HG03103 (cell line): Measurements from ENCODE around the gene OMA1.
A peak's percentile ranks its signal among the peaks of the same experiment; 100 is the strongest.
"Not testable (repeated sequence)": the region's sequence is repeated elsewhere in the genome, so short reads cannot be mapped to it uniquely, and the experiment has no call there.

Experiments
- ATAC-seq: cut with Tn5 transposase; IDR thresholded peaks from one replicate; pipeline ENCODE4 v1.9.1; 2021; ENCODE audit warnings: low read depth; ENCODE audit not compliant: unreplicated experiment

Gene OMA1

DNA sequence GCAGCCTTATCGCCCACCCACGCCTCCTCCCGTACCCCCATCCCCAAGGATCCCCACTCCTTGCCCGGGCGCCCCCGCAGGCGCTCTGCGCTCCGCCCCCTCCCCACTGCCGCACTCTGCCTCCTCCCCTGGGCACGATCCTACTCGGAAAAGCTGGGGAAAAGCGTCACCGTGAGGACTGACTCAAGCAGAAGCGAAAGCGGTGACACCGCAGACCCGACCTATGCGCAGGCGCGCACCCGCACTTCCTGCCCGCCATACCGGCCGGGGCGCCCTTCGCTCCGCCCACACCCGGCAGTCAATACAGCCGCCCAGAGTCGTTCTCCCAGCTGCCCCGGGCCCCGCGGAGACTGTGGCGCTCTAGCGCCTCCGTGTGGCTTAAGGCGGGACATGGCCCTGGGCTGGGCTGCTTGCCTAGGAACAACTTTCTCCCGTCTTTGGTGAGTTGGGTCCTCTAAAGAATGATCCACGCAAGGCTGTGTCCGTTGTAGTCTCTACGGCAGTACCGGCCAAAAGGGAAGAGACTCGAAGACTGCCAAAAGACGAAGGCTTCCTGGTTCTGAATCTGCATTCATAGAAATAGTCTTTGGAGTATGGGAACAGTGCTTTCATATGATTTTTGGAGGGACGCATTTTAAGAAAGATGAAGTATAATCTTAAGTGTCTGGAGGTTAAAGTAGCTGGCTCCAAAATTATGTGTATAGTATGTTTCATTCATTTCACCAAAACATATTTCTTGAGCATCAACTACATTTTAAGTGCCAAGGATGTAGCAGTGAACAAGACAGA, at the start of gene OMA1:
TSS of gene OMA1 (minus strand) at position 207 of the 789 bp plus-strand sequence. CDS start 7,432 bp downstream, outside the sequence.
- peak; percentile 96 for ATAC-seq

DNA sequence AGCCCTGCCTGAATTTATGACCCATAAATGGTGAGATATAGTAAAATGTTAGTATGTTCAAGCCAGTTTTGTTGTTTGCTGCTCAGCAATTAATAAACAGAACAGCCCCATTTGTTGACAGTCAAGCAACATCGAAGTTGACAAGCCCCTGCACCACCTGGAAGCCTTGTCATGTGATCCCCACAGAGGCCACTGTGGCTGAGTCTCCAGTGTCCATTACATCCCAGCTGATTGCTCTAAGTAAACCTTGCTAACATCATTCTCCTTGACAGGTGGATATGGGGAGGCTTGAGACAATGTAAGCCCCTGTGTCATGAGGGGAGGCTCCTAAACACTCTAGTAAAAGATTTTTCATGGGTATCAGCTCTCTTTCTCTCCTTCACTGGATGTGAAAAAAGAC, 48.0 kb upstream of the OMA1 start:
- ATAC-seq, result no peak

DNA sequence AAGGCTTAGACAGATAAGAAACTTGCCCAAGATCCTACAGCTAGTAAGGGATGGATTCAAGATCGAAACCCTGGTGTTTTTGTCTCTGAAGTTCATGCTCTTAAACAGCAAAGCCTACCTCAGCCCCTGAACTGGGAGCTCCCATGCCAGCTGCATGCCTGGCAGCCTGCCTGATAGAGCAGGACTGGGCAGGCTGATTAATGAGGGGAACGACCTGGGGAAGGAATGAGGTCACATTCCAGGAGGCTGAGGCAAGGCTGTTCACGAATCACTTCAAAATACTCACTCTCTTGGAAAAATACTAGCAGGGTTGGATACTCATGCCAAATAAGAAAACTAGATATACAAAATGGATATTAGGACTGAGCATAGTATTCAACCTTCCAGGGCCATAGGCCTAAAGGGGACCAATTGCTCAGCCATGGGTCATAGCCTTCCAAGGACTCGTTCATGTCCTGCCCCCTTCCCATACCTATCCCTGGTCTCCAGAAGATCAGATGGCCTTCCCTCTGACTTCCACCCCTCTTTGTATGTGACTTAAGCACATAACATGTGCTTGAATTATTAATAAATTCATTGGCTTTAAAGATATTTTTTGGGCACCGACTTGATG, 46.1 kb upstream of the OMA1 start:
- ATAC-seq, result no peak

DNA sequence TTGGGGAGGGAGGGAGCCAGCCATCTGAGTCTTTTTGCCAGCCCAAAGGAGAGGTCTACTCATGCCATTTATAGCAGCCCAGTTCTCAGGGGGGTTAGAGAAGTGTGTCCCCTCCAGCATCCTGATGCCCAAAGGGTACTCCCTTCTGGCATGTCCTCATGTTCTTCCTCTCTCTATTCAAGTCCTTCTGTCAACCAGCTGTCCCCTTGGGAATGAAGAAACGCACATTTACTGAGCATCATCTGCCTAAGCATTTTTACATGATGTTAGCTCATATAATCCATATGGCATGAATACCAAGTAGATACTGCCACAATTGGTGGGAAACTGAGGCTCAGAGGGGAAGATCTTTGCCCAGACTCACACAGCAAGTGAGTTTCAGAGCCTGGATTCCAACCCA, 45.3 kb upstream of the OMA1 start:
- no peak for ATAC-seq

DNA sequence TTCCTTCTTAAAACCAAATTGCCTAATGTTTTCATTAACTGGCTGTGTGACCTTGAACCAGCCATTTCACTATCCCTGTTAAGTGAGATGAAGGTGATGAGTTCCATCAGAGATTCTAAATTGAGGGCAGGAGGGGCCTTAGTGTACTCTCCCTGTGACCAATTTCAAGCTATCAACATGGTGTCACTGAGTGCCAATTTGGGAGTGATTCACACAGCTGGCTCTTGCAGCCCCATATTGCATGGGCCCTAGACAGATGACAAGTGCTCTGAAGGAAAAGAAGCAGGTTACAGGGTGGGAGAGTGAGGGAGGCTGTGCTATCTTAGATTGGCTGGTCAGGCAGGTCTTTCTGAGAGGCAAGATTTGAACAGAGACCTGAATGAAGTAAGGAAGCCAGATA, 43.5 kb upstream of the OMA1 start:
- ATAC-seq, result no peak

DNA sequence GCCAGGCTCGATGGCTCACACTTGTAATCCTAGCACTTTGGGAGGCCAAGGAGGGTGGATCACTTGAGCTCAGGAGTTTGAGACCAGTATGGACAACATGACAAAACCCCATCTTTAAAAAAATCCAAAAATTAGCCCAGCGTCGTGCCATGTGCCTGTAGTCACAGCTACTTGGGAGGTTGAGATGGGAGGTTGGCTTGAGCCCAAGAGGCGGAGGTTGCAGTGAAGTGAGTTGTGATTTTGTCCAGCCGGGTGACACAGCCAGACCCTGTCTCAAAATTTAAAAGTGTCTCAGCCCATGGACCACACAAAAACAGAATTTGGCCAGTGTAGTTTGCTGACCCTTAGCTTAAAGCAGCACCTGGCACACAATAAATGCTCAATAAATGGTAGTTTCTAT, 41.9 kb upstream of the OMA1 start:
- no peak for ATAC-seq

DNA sequence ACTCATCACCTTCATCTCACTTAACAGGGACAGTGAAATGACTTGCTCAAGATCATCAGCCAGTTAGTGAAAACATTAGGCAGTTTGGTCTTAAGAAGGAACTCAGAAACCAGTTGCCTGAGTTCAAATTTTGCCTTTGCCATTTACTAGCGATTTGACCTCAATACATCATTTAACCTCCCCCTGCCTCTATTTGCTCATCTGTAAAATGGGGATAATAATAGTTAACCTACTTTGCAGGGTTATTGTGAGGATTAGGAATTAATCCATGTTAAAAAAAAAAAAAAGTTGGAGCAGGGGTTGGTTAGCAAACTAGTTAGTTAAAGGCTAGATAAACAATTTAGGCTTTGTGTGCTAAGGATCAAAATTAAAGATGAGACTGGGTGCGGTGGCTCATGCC, 41.1 kb upstream of the OMA1 start:
- ATAC-seq, result no peak

DNA sequence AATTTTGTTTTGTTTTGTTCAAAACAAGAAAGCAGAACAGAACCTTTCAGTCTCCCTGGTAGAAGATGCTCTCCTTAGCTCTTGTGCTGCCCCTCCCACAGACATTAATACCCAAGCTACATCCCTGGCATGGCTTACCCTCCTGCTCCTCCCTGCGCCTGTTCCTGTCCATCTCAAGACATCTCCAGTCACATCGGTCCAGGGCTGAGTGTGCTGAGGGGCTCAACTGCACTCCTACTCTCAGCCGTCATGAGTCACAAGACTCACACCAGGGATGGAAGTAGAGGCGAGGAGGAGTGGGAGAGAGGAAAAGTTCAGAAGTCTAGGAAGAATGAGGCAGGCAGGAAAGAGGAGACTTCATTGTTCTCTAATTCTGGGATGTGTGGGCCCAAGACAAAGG, 39.7 kb upstream of the OMA1 start:
- no peak for ATAC-seq

DNA sequence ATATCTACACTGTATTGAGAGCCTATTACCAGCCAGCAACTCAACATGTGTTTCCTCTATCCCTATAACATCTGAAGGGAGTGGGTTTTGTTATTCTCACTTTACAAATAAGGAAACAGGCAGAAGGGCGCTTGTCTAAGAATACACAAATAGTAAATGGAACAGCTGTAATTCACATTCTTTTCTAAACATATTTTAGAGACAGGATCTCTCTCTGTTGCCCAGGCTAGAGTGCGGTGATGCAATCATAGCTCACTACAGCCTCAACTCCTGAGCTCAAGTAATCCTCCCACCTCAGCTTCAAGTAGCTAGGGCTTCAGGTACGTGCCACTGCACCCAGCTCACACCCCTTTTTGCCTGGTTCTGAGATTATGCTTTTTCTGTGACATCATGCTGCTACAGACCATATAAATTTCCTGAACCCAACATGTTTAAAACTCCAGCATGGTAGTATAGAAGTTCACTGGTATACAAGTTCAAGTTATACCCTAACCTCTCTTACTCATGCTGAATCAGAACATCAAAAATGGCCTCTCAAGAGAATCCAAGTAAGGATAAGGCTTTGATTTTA, 39.1 kb upstream of the OMA1 start:
- no peak for ATAC-seq

DNA sequence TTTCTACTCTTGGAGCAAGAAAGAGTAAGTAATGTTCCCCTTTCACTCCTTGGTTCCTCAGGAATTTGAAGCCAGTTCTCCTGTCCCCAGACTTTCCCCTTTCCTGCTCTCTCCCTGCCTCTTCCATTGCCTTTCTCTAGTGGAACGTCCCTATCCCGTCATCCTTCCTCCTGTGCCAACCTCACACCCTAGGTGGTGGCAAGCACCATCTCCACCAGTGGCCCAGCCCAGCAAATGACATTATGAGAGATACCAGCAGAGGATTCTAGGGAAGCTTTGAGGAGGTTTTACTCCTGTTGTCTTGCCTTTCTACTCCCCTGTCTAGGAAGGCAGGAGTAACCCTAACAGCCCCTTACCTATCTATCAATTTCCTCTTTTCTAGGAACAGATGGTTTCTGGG, 38.6 kb upstream of the OMA1 start:
- no peak for ATAC-seq

DNA sequence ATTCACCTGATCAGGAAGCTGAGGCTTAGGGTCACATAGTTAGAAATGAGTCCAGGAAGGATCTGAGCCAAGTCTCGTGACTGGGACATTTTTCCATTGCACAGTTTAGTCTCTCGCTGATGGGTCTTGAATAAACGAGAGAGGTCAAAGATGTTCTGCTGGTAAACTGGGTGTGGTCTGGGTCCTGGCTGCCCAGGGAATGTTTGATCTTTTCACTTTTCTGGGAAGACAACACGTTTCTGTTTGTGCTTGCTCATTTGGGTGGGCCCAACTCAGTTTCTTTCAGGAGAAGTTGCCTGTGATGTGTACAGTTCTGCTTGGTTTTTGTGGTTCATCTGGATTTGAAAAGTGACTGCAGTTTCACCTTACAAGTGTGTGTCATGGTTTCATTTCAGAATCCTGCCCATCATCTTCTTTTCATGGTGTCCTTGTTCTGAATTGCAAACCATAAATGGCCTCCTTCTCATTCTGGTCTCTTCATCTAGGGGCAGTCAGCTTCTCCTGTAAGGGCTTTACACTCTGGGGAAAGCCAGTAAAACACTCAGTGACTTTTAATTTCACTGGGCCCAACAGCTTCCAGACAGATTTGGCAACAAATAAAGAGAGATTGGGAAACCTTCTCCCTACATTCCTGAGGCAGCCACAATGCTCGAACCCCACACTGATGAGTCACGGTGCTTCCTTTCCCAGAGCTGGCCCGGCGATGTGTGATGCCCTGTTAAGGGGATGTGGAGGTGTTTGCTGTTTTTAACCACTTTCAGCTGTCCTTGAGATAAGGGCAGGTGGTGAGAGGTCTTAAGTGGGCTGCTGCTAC, 37.8 kb upstream of the OMA1 start:
- ATAC-seq, result peak; percentile 76

DNA sequence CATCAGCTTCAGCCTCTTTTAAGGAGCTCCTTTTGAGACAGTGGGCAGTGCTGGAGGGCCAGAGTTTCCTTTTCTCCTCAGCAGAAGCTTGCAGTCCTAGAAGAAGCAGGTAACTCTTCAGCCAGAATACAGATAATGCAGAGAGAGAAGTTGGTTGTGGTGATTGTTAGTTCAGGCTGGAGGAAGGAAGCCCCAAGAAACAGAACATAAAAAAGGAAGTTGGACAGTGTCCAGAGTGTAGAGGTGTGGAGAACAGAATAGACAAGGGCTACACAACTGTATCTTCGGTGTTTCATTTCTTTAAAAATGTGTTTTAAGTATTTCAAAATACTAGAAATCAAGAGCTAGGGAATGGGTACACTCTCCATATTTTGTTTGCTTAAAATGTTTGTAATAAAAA, 37.0 kb upstream of the OMA1 start:
- peak; percentile 41 for ATAC-seq

DNA sequence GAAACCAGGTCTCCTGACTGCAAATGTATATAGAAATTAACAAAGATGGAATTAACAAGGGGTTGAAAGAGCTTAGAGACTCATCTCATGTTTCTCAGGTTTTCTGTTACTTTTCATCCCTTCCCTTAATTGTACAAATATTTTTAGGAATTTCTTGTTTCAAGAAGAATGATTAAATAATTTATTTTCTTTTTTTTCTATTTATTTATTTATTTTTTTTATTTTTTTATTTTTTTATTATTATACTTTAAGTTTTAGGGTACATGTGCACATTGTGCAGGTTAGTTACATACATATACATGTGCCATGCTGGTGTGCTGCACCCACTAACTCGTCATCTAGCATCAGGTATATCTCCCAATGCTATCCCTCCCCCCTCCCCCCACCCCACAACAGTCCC, 35.6 kb upstream of the OMA1 start:
- ATAC-seq, result not testable (repeated sequence)

DNA sequence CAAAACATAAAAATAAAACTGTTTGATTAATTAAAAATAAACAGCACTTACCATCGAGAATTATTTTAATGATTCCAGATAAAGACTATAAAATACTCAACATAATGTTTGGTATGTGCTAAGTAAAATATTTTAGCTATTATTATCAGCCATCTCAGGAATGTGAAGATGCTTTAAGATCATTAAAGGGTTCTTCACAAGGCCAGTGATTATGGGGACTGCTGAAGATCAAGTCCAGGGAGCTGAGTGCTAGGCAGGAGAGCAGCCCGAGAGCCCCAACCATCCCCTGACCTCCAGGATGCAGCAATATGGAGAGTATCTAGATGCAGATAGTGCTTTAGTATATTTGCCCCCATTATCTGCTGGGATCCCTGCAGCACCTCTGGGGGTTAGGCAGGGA, 35.1 kb upstream of the OMA1 start:
- ATAC-seq, result no peak

DNA sequence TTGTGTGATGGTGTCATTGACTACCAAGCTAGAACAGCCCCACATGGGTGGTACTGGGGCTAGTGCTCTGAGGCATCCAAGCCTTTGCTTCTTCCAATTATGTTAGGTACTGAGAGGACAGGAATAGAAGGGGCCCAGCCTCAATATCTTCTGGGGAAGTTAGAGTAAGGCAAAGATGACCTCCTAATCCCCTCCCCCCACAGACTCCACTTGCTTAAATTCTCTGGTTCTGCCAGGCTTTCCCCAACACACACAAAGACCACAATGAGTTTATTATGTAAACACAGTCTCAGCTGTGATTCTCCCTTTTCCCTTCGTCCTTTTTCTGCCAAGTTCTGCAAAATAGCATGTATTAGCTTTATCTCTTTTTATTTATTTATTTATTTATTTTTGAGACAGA, 33.7 kb upstream of the OMA1 start:
- ATAC-seq, result no peak

DNA sequence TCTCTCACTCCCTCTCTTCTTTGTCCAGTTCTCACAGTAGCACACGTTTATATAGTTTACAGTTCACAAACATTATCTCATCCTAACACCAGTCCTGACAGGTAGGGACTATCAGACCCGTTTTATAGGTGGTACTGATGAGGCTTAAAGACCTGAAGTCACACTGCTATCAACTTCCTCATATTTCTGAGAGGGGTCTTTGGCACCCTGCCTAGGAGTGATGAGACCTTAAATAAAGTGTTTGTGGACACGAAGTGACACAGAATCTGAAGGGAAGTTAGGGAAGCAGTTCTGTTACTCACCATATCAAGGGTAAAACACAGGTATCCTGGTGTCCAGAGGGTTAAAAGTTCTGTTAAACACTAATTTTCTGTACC, 31.1 kb upstream of the OMA1 start:
- ATAC-seq, result no peak

DNA sequence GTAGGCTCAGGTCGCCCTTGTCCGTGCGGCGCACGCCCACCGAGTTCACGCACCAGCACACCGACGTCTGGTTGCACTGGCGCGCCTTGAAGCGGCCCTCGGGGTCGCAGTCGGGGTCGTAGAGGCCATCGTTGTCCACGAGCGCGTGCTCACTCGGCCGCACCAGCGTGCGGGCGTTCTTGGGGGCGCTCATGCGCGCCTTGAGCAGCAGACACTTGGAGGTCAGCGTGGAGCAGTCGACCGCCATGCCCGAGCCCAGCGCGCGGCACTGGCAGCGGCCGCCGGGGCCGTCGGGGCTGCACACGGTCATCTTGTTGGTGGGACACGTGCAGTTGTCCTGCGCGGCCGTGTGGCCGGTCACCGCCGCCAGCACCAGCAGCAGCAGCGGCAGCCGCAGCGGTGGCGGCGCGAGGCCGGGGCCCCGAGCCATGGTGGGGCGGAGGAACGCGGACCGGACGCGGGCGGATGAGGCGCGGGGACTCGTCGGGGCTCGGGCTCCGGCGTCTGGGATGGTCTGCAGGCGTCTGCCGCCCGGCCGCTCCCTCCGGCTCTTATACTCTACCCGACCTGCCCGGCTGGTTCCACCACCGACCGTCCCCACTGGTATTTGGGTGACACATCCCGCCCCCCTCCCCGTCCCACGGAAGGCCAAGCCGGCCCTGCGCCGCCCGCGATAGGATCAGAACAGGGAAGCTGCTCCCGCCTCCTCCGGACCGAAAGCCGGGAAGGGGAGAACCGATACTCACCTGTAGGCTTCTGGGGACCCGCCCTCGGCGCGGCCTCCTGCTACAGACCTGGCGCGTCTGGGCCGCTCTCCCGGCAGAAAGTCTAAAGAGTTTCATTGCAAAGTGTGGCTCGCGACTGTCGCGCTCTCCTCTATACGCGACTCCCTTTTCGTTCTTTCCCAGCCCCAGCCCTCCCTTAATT, 30.5 kb upstream of the OMA1 start, which contains the start of gene TACSTD2:
TSS of gene TACSTD2 (minus strand) at position 526 of the 927 bp plus-strand sequence. CDS start at position 430, 96 bp downstream.
- no peak for ATAC-seq

DNA sequence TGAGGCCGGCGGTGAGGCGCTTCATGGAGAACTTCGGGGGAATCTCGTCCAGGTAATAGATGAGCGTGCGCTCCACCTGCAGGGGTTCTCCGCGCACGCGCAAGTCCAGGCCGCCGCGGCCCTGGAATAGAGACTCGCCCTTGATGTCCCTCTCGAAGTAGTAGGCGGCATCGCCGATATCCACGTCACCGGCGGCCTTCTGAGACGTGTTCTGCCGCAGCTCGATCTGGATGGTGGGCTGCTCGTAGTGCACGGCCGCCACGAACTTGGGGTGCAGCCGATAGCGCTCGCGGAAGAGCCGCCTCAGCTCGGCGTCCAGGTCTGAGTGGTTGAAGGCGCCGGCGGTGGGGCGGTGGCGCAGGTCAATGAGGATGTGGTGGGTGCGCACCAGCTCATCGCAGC, 29.8 kb upstream of the OMA1 start:
- ATAC-seq, result no peak

DNA sequence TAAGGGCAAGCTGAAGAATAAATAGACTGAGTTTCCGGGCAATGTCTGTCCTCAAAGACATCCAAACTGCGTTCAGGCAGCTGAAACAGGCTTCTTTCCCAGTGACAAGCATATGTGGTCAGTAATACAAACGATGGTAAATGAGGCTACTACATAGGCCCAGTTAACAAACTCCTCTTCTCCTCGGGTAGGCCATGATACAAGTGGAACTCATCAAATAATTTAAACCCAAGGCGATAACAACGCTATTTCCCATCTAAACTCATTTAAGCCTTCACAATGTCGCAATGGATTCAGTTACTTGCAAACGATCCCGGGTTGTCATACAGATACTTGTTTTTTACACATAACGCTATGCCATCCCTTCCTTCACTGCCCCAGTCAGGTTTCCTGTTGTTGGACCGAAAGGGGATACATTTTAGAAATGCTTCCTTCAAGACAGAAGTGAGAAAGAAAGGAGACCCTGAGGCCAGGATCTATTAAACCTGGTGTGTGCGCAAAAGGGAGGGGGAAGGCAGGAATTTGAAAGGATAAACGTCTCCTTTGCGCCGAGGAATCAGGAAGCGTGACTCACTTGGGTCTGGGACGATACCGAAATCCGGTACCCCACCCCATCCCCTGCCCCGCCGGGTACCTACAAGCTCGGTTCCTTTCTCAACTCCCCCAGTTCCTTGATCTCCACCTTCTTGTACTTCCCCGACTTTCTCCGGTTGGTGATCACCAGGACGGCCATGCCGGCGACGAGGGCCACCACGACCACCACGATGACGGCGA, 29.2 kb upstream of the OMA1 start:
- no peak for ATAC-seq
